ENCODE measurements around the gene SLC38A8.

SLC38A8 gene

DNA sequence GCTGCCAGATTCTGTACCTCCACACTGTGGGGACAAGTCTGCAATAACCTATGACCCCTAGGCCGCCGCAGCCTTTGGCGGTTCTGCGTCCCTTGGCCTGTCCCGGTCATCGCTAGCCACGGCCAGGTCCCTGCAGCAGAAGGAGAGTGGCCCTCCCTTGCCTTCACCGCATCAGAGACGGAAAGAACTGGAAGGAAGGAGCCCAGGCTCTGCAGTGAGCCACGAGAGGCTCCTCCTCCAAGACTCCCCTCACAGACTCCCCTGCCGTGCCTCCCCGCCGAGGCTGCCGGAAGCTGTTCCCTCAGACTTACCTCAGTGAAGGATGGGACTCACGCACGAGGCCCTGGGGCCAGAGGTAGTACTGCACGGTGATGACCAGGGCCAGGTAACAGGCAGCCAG lies 11.0 kb downstream of the SLC38A8 start:
- DNase-seq (ENCODE audit: low spot score), result no peak

DNA sequence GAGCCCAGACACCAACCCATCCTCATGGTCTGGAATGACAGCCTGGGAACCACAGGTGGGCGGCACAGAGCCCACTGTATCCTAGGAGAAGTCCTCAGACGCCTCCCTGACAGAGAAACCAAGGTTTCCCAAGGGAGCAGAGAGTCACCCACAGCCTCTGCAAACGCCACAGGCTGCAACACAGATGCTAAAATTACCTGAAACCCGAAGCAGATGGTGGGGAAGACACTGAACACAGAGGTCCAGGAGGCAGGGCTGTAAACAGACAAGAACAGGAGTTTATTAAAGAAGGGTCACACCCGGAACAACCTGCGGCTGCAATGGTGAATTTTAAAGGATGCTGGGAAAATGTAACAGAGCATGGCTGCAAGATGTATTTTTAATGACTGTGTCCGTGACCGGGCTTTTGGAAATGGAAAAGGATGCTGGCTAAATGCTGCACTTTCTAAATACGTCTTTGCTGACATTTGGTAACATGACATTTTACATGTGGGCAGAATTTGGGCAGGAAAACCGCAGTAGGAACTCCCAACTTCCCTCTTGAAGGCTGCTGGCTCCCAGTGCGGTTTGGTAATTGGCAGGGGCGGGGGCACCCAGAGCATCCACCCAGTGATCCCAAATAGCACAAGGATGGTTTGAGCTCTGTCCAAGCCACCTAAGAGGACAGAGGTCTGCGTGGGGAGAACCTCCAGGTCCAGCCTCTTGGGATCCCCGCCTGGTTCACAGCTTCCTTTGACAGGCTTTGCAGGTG lies 13.1 kb downstream of the SLC38A8 start:
- no peak for DNase-seq (ENCODE audit: low spot score)

DNA sequence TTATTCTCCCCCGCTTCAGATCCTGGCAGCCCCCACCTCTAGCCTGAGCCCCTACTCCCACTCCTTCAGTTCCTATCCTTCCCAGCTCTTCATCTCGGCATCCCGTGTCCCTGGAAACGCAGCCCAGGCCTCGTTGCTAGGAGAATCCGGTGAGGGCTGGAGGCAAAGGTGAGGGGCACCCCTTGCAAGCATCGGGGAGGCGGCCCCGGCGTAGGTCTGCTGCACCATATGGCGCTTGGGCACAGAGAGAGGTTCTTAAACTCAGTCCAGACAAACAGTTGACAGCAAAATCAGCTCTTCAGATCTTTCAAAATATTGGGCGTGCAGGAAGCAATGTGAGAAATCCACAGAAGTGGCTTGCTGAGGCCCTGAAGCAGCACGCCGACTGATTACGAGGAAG lies 15.0 kb downstream of the SLC38A8 start:
- DNase-seq (ENCODE audit: low spot score), result no peak

DNA sequence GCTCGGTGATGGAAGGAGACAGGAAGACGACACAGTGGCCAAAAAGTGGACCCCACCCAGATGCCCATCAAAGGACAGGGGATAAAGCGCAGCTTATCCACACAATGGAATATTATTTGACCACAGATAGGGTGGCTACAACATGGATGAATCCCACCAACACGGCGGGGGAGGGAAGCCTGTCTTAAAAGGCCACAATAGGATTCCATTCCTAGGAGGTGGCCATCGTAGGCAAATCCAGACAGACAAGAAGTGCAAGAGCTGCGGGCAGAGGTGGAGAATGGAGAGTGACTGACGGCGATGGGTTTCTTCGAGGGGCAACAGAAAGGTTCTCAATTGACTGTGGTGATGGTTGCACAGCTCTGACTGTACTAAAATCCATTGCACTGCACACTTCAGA lies 16.0 kb downstream of the SLC38A8 start:
- no peak for DNase-seq (ENCODE audit: low spot score)

DNA sequence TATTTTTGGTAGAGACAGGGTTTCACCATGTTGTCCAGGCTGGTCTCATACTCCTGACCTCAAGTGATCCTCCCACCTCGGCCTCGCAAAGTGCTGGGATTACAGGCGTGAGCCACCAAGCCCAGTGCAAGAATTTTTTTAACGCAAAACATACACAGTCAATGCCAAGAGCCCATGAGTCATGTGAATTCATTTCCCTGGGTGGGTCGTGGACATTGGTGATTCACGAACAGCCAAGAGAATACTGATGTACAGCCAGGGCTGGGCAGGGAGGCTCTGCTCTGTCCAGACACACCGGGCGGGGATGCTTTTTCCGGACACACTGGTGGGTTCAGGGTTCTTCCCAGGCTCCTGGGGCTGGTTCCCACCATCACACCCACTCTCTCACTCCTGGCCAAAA lies 17.7 kb downstream of the SLC38A8 start:
- no peak for DNase-seq (ENCODE audit: low spot score)

DNA sequence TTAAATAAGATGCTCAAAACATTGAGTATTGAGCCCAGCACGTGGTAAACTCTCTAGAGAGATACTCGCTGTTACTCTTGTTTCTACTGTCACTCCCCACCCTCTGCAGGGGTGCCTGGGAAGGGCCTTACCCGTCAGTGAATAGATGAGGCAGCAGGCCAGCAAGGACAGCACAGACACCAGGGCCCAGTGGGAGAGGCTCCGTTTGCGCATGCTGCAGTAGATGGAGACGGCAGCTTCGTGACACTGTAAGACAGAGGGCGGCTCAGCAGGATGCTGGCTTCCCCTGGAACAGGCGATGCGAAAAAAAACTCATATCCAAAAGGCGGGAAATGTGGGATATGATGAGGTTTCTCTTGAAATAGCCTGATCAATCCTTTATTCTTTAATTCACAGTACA lies 20.0 kb downstream of the SLC38A8 start:
- no peak for DNase-seq (ENCODE audit: low spot score)

DNA sequence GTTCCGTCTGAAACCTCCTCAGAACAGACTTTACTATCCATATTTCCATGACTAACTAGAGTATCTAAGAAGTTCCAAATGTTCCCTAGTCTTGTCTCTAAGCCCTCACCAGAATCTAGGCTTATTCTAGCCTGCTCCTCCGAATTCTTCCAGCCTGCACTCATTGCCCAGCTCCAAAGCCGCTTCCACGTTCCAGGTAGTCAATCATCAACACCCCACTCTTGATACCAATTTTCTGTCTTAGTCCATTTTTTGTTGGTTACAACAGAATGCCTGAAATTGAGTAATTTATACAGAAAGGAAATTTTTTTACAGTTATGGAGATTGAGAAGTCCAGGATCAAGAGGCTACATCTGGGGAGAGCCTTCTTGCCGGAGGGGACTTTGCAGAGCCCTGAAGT lies 21.1 kb downstream of the SLC38A8 start:
- DNase-seq (ENCODE audit: low spot score), result no peak

DNA sequence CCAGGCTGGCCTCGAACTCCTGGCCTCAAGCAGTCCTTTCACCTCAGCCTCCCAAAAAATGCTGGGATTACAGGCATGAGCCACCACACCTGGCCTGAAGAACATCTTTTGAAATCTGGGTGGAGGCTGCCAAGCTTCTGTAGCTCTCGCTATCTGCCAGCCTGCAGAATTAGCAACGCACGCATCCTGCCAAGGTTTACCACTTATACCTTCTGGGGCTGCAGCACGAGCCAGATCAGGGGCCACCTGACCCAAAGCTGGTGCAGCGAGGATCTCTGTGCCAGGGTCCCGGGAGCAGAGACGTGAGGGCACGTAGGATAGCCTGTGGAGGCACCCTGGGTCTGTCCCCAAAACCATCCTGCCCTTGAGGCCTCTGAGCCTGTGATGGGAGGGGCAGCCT lies 22.2 kb downstream of the SLC38A8 start:
- no peak for DNase-seq (ENCODE audit: low spot score)

DNA sequence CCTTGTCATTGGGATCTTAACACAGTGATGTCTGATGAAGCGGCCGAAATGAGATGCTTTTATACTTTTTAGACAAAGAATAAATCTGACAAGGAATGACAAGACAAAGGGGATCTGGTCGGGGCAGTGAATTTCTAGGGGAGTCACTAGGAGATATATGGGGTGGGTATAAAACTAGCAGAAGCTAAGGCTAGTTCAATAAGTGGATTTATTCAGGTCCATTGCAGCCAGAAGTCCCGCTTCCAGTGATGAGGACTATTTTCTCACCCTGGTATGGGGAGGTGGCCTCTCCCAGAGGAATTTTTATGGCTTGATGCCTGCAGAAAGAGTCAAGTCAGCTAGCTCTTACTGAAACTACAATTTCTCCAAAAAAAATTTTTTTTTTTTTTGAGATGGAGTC lies 23.9 kb downstream of the SLC38A8 start:
- DNase-seq (ENCODE audit: low spot score), result no peak

DNA sequence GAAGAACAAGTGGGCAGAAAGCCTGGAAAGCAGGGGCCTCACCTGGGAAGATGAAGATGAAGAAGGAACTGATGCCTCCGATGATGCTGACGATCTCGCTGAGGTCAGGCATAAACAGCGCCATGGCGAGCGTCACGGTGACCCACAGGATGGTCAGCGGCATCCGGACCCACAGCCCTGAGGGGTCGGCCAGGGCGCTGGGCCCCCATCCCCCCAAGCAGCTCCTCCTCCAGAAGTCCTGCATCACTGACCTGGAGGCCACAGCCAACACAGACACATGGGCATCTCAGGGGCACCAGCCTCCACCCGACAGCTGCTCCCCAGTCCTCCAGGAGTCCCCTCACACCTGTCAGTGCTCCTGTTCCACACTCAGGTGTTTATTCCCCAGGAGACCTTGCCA lies 26.1 kb downstream of the SLC38A8 start:
- no peak for DNase-seq (ENCODE audit: low spot score)

DNA sequence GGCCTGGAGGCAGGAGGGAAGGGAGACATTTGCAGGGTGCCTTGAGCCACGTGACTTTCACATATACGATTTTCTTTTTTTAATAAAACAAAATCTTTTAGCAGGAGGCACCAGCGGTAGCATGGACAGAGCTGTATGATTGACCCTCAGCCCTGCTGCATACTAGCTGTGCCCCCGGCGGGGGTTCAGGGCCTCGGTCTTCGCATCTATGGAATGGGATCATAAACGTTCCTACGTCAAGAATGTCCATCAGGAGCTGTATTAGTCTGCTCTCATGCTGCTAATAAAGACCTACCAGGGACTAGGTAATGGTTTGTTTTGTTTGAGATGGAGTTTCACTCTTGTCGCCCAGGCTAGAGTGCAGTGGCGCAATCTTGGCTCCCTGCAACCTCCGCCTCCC lies 27.2 kb downstream of the SLC38A8 start:
- DNase-seq (ENCODE audit: low spot score), result no peak

DNA sequence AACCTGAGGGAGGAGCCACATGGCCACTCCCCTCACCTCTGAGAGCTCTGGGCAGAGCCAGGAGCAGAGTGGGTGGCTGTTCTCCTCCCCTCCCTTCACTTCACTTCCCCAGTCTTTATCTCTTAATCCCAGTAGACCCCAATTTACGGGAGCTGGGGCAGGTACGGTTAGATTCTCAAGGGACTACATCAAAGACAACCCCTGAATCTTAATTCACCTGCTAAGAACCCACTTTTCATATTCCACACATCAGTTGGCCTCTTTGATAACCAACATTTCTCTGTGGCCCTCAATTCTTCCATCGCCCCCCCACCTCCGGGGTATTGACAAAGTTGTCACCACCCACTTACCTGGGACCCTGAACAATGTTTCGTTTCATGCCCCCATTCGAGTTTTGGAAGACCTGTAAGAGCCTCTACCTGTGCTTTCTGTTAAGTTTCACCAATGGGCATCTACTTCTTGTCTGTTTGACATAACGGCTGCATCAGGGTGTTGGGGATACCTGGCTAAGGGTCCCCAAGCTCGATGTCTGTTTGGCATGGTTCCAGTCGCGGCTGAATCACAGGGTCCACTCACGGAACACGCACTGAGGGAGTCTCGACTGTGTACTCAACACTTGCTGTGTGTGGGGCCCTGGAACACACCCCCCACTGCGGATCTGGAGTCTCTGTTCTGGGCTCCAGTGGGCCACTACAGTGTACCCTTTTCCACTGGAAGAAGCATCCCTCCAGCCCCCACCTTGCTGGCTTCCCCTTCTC lies 27.8 kb downstream of the SLC38A8 start:
- no peak for DNase-seq (ENCODE audit: low spot score)

DNA sequence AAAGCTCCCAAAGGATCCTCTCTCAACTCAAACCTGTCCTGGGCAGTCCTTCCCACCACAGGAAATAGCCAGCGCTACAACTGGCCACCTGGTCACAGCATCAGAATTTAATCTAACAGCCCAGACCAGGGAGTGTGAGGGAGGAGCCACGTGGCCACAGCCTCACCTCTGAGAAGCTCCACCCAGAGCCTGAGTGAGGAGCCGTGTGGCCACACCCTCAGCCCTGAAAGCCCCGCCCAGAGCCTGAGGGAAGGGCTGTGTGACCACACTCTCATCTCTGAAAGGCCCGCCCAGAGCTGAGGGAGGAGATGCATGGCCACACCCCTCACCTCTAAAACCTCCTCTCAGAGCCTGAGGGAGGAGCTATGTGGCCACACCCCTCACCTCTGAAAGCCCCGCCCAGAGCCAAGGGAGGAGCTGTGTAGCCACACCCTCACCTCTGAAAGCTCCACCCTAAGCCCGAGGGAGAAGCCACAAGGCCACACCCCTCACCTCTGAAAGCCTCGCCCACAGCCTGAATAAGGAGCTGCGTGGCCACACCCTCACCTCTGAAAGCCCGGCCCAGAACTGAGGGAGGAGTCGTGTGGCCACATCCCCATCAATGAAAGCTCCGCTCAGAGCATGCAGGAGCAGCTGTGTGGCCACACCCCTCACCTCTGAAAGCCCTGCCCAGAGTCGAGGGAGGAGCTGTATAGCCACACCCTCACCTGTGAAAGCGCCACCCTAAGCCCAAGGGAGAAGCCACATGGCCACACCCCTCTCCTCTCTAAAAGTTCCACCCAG lies 28.6 kb downstream of the SLC38A8 start:
- no peak for DNase-seq (ENCODE audit: low spot score)

DNA sequence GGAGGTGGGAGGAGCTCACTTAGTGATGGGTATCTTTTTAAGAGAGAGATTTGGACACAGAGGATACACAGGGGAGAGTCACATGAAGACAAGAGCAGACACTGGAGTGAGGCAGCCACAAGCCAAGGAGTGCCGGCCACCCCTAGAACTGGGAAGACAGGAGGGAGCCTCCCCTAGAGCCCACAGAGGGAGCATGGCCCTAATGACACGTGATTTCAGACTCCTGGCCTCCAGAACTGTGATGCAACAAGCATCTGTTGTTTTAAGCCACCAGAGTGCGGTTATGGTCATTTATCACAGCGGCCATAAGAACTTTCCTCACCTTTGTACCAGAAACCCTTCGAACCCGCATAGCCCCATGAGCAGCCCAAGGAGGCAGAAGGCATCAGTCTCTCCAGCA lies 33.3 kb downstream of the SLC38A8 start:
- DNase-seq (ENCODE audit: low spot score), result no peak

DNA sequence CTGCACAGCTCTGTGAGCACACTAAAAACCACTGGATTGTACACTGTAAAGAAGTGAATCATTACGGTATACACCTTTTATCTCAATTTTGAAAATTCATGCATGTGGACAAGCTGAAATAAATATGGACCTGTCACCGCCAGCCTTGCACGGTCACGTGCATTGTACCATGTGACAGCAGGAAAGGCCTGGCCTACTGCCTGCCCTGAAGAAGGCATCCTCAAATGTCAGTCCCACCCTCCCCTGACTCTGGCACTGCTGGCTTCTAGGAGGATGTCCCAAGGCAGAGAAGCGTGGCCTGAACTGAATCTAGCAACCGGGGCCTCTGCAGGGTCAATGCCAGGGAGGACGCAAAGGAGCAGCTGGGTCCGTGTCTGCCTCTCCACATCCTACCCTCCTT lies 34.6 kb downstream of the SLC38A8 start:
- DNase-seq (ENCODE audit: low spot score), result no peak

DNA sequence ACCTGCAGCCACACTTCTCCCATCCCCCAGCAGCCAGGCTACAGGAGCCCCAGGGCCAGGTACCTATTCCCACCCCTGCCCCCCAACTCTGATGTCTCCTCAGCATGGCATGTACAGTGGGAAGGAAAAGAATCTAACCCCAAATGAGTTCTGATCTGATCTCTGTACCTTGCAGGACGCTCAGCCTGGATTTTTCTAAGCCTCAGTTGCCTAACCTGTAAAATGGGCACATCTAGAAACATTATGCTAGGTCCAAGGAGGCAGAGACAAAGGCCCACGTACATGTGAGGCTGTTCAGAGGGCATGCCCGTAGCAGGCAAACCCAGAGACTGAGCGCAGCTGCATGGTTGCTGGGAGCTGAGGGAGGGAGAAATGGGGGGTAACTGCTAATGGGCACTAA lies 35.1 kb downstream of the SLC38A8 start:
- DNase-seq (ENCODE audit: low spot score), result no peak

DNA sequence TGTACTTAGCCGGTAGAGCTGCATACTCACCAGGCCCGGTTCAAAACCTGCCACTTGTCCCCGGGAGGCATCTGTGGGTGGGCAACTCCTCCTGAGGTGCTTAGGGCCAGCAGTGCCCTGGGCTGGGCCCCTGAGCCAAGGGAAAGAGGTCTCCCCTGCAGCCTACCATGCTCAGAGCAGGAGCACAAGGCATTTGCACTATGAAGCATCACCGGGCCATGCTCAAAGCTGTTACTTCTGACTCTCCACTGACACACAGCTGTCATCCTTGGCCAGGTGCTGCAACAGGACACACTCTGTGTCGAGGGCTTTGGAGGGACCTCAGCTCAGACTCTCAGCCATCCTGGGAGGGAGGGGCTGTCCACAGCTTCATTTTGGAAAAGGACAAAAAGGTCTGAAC lies 37.2 kb downstream of the SLC38A8 start:
- no peak for DNase-seq (ENCODE audit: low spot score)

DNA sequence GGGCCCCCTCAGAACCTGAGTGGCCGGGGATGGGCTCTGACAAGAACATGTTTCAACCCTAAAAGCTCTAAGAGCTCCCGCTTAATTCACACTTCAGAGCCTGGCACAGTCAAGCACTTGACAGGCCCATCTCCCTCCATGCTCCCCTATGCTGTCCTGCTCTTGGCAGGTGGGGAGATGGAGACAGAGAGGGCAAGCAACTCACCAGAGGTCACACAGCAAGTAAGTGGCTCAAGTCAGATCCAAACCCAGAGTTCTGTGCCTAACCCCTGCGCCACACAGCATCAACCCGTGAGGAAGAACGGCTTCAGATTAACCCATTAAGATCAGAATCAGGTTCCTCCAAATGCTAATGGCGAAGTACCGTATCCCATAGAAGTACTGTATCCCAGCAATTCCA lies 38.2 kb downstream of the SLC38A8 start:
- no peak for DNase-seq (ENCODE audit: low spot score)

DNA sequence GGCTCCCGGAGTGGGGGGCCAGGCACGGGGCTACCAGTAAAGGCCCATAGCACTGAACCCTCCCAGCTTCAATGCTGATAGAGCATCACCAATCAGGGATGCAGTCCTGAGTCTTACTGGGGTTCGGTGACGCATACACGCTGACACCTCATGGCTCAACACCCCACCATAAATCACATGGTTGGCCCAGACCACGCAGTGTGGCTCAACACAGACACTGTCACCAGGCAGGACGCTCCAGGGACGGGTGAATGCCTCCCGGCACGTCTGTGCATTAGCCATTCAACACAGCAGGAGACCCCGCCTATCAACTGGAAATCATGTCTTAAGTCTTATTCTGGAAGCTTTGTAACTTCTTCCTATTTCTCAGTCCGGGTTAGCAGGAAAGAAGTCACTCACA lies 39.6 kb downstream of the SLC38A8 start:
- DNase-seq (ENCODE audit: low spot score), result no peak

DNA sequence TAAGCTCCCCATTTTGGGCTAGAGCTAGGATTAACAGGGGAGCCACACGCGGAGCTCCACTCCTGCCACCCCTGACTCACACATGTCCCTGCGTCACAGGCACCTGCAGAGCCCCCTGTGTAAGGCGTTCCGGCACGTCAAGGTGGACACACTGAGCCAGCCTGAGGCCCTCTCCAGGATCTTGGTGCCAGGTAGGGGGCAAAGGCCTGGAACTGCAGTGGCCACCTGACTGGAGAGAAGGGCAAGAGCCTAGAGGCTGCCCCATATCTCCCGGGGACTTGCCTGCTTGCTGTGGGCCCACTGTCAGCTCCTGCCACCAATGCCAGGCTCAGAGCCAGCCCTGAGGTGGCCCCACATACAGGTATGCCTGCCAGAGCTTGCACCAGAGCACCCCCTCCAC lies 40.9 kb downstream of the SLC38A8 start:
- DNase-seq (ENCODE audit: low spot score), result no peak

DNA sequence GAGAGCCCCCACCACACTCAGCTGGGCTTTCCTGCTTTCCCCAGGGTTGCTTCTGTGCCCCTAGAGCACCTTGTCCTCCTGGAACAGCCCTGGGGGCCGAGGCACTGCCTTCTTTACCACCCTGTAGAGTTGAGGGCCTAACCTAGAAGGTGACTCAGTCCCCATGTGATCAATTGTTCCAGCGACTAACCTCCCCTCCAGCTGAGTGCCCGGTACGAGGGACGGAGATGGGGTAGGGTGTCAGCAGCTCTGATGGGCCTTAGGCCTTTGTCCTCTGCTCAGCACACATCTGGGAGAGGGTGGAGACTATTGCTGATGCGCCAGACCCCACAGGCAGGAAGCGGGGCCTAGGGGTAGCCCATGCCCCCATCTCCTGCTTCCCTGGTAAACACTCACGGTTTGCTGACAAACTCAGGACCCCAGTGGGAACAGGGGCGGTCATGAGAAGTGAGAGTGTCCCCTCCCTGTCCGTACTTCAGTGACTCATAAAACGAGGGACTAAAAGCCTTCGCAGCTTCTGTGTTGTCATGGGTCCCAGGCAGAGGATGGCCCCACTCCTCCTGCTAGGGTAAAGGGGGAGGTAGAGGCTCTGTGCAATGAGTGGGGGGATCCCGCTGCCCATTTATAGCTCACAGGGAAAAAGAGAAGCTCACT lies 41.5 kb downstream of the SLC38A8 start:
- DNase-seq (ENCODE audit: low spot score), result no peak

DNA sequence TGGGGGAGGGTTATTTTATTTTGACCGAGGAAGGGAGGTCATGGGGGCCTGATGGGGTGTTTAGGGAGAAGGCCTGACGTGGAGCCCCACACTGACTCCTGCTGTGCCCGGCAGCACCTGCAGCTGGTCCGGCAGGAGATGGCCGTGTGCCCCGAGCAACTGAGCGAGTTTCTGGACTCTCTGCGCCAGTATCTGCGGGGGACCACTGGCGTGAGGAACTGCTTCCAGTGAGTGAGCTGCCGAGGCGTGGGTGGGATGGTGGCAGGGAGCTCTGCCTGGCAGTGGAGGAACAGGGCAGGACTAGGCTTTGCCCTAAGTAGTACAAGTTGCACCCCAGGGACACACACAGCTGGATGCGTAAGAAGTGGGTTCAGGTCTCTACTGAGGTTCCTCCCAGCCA lies 44.5 kb downstream of the SLC38A8 start:
- no peak for DNase-seq (ENCODE audit: low spot score)
